Fibroblast of peridontal ligament (primary cell): ENCODE measurements around the gene ATRIP.
"Not testable (repeated sequence)": the region's sequence is repeated elsewhere in the genome, so short reads cannot be mapped to it uniquely, and the experiment has no call there.

ENCODE experiments used
- DNase-seq: peaks from one replicate; pipeline ENCODE4 v3.0.0-alpha.2; 2010; ENCODE audit errors: extremely low read depth

Gene ATRIP

GRCh38 chr3:48436477-48436787 lies 10.1 kb upstream of the ATRIP start:
- DNase-seq = no peak

- no peak for DNase-seq
Observed at GRCh38 chr3:48436855-48437254, 9.7 kb upstream of the ATRIP start.

- DNase-seq = no peak
Observed at GRCh38 chr3:48437812-48438211, 8.7 kb upstream of the ATRIP start.

- peak; percentile 92 for DNase-seq
Observed at GRCh38 chr3:48439820-48440589, 6.5 kb upstream of the ATRIP start, which contains the start of the genes CCDC51 and TMA7. CCDC51 (minus strand) TSS chr3:48440119; CDS start chr3:48435128, 4,991 bp downstream. TMA7 (plus strand) TSS chr3:48440257; CDS start chr3:48440297, 40 bp downstream.

- DNase-seq = peak; percentile 35
Observed at GRCh38 chr3:48440590-48440958, 6.0 kb upstream of the ATRIP start.

- no peak for DNase-seq
Observed at GRCh38 chr3:48441940-48442339, 4.6 kb upstream of the ATRIP start.

- DNase-seq = no peak
Observed at GRCh38 chr3:48445277-48445882, 1.2 kb upstream of the ATRIP start.

- DNase-seq = no peak
Observed at GRCh38 chr3:48446043-48446424, 503 bp upstream of the ATRIP start.

- no peak for DNase-seq
Observed at GRCh38 chr3:48451270-48451669, 4.7 kb downstream of the ATRIP start.

GRCh38 chr3:48456456-48456855 lies 9.9 kb downstream of the ATRIP start:
- no peak for DNase-seq

- DNase-seq = no peak
Observed at GRCh38 chr3:48459331-48459730, 12.8 kb downstream of the ATRIP start.

GRCh38 chr3:48459773-48460516 lies 13.4 kb downstream of the ATRIP start:
- no peak for DNase-seq

- DNase-seq = no peak
Observed at GRCh38 chr3:48460517-48460902, 14.0 kb downstream of the ATRIP start.

GRCh38 chr3:48461767-48462166 lies 15.2 kb downstream of the ATRIP start:
- not testable (repeated sequence) for DNase-seq

GRCh38 chr3:48463703-48464102 lies 17.2 kb downstream of the ATRIP start:
- no peak for DNase-seq

- DNase-seq = no peak
Observed at GRCh38 chr3:48464713-48465221, 18.2 kb downstream of the ATRIP start.

- DNase-seq = no peak
Observed at GRCh38 chr3:48465237-48465530, 18.6 kb downstream of the ATRIP start.

GRCh38 chr3:48465531-48466378 lies 19.2 kb downstream of the ATRIP start:
- DNase-seq = peak; percentile 100

- DNase-seq = no peak
Observed at GRCh38 chr3:48466386-48467109, 20.0 kb downstream of the ATRIP start.

GRCh38 chr3:48467110-48467454 lies 20.5 kb downstream of the ATRIP start:
- DNase-seq = no peak

GRCh38 chr3:48467473-48468267 lies 21.1 kb downstream of the ATRIP start:
- no peak for DNase-seq
